GM12873 (cell line): ENCODE measurements around the gene GRID1.

Experiments
- CTCF ChIP-seq: IDR thresholded peaks from 2 replicates; pipeline ENCODE4 v1.5.1; 2012; ENCODE audit warnings: low read depth, mild to moderate bottlenecking, moderate library complexity, low read length, control low read depth; ENCODE audit not compliant: insufficient read depth; ENCODE audit errors: missing control alignments

The GRID1 gene

GRCh38 chr10:86344281-86344680 lies 22.3 kb downstream of the GRID1 start:
- TF ChIP-seq CTCF, result no peak

- no peak for TF ChIP-seq CTCF
Observed at GRCh38 chr10:86343761-86344160, 22.8 kb downstream of the GRID1 start.

GRCh38 chr10:86342111-86342863 lies 24.3 kb downstream of the GRID1 start:
- TF ChIP-seq CTCF, result no peak

- no peak for TF ChIP-seq CTCF
Observed at GRCh38 chr10:86341361-86341811, 25.2 kb downstream of the GRID1 start.

GRCh38 chr10:86340991-86341260 lies 25.7 kb downstream of the GRID1 start:
- TF ChIP-seq CTCF, result no peak

GRCh38 chr10:86340176-86340990 lies 26.2 kb downstream of the GRID1 start:
- no peak for TF ChIP-seq CTCF

GRCh38 chr10:86339226-86339865 lies 27.2 kb downstream of the GRID1 start:
- TF ChIP-seq CTCF, result no peak
